Stimulated activated CD8-positive, alpha-beta memory T cell treated with anti-CD3 and anti-CD28 coated beads, Interleukin-15, amount 100 ng/mL, for 4 hours (primary cell): ENCODE measurements around the gene GPC4.

Experiments
- DNase-seq, 2 donors: peaks; one replicate each; pipeline ENCODE4 v3.0.0-alpha.2; 2020; ENCODE audit warnings: low read depth in 2 of 2

GPC4 gene

DNA sequence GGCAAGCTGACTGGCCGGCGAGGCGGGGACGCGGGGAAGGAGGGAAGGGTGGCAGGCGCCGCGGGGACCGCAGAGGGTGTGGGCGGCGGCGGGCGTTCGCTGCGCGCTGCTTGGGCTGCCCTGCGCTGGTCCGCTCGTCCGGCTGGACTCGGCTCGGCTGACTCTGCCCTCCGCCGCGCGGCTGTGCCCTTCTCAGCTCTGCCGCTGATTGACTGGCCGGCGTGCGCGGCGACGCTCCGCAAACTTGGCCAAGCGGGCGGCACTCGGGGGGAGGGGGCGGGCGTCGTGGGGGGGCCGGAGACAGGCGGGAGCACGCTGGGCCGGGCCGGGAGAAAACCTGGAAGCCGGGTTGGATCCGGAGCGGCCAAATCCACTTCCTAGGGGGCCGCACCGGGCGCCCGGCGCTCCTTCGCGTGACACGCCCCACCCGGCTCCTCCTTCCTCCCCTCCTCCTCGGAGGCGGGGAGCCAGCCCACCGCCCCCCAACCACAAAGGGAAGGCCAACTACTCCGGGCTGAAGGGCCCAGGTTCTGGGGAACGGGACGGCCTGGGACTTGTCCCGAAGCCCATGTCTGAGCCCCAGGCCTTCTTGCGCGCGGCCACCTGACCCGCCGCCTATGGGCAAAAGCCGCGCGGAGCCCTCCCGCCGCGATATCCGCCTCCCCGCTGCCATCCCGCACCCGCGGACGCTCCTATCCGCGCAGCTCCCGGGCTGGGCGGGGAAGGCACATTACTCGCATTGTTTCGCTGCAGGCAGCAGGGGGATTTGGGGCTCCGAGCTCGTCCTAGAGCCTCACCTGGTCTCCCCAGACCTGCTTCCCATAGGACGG is at the start of gene GPC4:
TSS of gene GPC4 (minus strand) at position 214 of the 830 bp plus-strand sequence. CDS start 524 bp downstream, outside the sequence.
- no peak for DNase-seq

- no peak for DNase-seq
Observed at GRCh38 chrX:133461231-133461630, 45.9 kb upstream of the GPC4 start.

- no peak for DNase-seq
Observed at GRCh38 chrX:133454924-133455323, 39.6 kb upstream of the GPC4 start.

- no peak for DNase-seq
Observed at GRCh38 chrX:133454491-133454914, 39.2 kb upstream of the GPC4 start.

- DNase-seq, result no peak
Observed at GRCh38 chrX:133448512-133449076, 33.3 kb upstream of the GPC4 start.

- no peak for DNase-seq
Observed at GRCh38 chrX:133444952-133445831, 29.9 kb upstream of the GPC4 start.

DNA sequence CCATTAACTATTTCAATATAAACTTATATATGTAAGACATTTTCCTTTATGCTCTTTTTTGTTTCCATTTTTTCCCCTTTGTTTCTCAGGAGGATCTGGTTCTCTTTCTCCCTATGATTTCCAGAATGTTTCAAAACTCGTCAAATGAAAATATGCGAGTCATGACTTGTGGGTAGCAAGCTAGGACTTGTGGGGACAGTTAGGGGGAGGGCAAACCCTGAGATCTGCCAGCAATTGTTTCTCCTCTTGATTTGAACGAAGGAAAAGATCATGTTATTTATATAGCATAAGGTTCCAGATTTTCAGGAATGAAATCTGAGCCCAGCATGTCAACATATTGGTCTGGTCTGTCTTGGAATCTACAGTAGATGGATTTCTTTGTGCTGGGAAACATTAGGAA is 28.9 kb upstream of the GPC4 start:
- no peak for DNase-seq

GRCh38 chrX:133440797-133441163 is 25.5 kb upstream of the GPC4 start:
- no peak for DNase-seq

DNA sequence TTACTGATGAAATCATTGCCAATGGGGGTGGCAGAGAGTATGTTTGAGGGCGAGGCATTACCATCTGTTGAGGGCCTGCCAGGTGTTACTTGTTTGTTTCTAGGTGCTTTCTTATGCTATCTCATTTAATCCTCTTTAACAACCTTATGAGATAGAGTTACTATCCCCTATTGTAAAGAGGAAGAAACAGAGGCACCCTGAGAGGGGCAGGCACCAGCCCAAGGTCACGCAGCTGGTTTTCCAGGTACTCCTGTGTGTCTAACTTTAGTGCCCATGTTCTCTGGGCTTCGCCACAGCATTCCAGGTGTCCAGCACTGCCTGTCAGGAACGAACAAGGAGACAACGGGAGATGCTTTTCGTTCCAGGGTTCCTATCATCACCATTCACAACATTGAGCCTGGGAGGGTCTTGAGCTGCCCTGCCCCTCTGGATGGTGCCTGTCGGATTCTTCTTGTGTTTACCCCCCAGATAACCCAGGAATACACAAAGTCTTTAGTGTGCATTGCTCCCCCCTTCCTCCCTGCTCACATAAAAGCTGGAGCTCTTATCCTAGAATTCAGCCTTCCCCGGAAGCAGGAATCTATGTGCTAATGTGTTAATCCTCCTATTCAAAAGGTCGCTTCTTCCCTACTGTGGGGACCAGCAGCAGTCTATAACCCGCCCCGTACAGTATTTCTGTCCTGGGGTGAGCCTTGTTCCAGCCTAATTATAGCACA is 24.9 kb upstream of the GPC4 start:
- DNase-seq, result no peak

DNA sequence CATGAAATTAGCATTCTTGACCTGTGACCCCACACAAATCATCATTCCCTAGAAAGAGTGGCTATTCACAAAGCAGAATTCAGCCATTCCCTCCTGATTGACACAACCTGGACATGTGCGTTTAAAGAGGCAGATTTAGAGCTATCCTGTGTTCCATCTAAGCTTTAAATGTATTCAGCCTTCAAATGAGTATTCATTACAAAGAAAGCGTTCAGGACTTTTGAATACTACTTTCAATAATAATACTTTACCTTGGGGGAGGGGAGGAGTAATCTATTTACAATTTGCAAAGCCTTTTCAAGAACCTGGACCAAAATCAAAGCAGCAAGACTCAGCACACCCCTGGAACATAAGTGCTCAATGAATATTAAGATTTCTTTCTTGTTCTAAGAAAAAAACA is 22.5 kb upstream of the GPC4 start:
- no peak for DNase-seq

DNA sequence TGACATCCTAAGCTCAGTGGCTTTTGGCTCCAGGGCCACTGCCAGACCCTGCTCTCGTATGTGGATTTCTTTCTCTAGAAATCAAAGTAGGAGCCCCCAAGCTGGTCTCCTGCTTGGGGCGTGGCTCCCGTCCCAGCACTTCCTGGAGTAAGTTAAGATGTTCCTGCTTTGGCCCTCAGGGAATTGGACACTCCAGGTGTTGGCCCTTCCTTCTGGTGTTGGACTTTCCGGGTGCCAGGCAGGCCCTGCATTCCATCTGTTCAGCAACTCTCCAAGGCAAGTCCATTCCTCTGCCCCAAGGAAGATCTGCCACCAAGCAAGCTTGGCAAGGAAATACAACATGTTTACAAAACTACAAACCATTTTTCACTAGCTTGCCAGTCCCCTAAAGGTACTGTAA is 22.1 kb upstream of the GPC4 start:
- DNase-seq, result no peak

- no peak for DNase-seq
Observed at GRCh38 chrX:133435544-133436124, 20.3 kb upstream of the GPC4 start.

DNA sequence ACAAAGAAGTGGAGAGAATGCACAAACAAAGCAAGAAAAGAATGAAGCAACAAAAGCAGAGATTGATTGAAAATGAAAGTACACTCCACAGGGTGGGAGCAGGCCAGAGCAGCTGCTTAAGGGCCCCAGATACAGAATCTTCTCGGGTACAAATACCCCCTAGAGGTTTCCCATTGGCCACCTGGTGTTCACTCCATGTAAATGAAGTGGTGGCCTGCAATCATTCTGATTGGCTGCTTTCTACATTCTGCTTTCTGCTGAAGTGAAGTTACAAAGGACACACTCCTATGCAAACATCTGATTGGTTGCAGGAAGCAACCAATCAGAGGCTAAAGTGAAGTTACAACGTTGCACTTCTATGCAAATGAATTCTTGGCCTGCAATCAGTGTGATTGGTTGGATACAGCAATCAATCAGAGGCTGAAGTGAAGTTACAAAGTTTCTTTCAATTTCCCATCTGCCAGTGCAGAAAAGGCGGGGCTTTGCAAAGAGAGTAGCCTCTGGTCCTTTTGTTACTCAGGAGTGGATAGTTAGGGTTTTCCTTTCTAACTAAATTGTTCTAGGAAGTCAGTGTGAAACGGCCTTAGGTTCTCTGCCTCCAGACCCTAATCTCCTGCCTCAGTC is 19.0 kb upstream of the GPC4 start:
- DNase-seq, result no peak

GRCh38 chrX:133419911-133420310 is 4.6 kb upstream of the GPC4 start:
- no peak for DNase-seq

GRCh38 chrX:133418588-133418987 is 3.3 kb upstream of the GPC4 start:
- DNase-seq, result no peak

DNA sequence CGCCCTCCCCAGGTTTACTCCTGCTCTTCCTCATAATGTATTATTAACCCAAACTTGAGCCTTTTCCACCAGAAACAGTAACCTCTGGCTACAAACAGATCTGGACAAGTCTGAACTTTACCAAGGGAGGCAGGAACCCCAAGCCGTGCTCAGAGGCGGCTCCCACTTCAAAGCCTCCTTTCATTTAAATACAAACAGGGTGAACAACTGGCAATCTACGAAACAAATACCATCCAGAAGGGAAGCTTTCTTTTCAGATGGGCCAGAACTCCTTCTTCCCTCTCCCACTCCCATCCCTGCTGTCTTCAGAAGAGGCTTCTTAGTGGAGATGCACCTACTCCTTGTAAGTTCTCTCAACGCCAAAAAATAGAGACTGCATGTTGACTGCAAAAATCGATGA is 2.1 kb upstream of the GPC4 start:
- no peak for DNase-seq

DNA sequence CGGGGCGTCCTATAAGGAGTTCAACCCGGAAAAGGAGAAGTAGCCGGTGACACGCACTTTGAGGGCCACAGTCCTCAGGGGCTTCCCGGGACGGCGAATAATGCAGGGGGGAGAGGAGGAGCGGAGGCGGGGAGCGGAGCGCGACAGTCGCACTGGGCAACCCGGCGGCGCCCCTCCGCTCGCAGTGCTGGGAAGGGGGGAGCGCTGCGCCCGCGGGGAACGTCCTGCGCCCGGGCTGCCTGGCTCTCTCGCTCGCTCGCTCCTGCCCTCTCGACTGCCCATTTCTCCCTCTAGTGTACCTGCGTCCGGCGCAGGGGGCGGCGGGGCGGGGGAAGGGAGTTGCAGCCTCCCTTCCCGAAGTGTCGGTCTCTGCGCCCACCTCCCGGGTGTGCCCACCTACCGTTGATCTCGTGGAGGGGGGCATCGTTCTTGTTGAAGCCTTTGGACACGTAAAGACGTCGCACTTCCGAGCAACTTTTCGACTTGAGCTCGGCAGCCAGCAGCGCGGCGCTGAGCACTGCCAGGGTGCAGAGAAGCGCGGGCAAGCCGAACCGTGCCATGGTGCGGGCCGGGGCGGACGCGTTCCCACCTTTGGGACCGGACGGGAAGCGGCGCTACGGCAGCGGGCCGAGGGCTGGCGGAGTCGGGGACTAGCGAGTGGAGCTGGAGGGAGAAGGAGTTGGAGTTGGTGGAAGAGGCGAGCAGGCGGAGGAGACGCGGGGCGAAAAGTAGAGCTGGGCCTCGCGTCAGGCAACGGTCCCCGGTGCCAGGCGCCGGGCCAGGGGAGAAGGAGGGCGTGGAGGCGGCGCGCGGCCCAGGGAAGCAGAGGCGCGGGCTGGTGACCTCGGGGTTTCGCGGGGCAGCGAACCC is 648 bp downstream of the GPC4 start:
- no peak for DNase-seq

- DNase-seq, result no peak
Observed at GRCh38 chrX:133413218-133413925, 1.9 kb downstream of the GPC4 start.

DNA sequence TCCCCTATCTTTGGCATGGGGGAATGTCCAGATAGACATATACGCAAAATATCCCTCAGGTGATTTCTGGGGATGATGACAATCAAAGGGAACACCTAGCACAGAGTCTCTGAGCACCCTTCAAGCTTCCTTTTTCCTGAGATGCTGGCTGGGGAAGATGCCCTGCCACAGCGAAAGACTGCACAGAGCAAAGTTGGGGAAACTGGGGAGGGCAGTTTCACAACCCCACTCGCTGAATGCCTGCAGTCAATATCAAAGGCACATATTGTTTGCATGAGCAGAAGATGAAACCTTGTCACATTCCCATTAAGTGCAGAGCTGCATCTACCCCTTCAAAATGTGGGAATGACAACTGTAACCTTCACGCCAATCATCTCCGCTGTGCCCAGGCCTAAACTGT is 2.6 kb downstream of the GPC4 start:
- no peak for DNase-seq
